Bone marrow (tissue), 2 donors: ENCODE results near the gene NFIC.

Source experiments
- DNase-seq, 2 donors: peaks; one replicate each; lab custom pipeline; 2025; lab: John Stamatoyannopoulos, UW

NFIC gene

DNA sequence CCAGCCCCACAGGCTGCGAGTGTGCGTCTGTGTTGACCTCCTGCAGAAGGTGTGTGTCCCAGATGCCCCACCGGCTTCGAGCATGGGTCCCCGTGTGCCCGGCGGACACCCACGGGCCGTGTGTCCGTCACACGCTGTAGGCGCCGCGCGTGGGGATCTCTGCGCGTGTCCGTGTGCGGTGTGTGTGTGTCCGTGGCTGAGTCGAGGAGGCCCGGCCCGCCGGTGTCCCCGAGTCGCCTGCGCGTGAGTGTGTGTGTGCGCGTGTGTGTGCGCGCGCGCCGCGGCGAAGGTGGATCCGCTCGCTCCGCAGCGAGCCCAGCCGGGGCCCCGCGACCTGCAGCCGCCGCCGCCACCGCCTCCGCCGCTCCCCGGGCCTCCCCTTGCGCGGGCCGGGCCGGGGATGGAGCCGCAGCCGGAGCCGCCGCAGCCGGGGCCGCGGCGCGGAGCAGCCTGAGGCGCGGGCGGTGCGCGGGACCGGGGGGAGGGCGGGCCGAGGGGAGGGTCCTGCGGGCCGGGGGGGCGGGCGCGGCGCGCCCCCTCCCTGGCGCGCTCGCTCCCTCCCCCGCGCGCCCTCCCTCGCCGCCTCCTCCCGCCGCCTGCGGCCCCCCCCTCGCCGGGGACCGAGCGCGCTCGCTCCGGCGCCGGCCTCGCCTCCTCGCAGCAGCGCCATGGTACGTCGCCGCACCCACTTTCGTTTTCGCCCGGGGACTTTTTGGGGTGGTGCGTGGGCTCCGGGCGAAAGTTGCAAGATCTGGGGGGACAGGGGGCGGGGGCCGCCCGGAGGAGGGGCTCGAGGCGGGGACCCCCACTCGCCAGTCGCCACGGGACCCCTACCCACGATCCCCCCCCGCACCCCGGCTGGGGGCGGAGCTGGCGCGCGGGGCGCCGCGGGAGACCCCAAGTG lies 7.1 kb upstream of the NFIC start:
- DNase-seq = peak; percentile 17 to 21

DNA sequence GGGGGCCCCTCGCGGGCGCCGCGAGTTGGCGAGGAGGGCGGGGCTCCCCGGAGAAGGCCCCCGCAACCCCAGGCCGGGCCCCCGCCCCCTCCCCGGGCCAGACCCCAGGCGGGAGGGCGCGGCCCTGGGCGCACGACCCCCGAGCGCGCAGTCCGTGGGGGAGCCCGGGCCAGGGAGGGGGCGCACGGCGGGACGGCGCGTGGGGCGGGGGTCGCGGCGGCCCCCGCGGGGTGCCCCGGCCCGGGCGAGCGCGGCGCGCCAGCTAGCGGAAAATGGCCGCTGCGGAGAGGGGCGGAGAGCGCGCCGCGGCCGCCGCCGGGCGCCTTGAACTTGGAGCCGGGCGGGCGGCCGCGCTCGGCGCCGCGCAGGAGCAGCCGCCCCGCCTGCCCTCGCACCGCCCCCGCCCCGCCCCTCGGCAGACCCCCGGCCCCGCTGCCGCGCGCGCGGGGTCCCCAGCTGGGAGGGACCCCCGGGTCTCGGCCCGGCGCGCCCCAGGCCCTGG lies 6.4 kb upstream of the NFIC start:
- no peak for DNase-seq

DNA sequence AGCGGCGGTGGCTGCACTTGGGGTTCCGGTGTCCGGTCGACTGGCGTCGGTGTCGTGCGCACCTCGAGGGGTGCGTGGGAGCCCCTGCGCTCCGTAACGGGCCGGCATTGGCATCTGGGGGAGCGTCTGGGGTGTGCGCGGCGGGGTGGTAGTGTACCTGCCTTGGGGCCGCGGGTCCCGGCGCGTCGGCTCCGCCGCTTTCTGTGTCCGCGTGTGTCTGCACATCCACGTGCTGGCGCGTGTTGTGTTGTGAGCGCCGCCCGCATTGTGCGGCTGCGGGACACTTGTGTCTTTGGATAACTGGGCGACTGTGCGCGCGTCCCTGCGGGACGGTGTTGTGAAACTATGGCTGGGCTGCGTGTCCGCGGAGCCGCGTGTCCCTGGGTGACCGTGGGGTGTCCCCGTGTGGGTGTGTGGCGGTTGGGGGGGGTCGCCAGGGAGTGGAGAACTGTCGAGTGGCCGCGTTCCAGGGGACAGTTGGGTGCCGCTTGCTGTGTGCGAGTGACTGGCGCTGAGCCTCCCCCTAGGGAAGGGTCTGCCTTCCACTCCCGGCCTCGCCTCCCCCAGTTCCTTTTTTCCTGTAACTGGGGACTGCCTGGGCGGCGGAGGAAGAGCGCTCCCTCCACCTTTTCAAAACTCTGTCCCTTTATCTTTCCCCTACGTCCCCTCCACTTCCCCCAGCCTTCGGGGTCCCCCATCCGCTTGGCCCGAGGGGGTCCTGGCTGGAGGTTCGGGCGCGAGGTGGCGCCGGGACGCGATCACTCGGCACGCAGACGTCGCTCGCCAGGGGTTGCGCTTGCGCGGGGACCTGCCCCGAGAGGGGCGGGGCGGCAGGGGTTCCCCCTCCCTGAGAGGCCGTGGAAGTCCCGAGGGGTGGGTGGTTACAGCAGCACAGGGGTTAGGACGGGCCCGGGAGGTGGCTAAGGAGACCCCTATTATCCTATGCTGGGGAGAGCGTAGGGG lies 5.7 kb upstream of the NFIC start:
- DNase-seq = peak; percentile 21 to 43

DNA sequence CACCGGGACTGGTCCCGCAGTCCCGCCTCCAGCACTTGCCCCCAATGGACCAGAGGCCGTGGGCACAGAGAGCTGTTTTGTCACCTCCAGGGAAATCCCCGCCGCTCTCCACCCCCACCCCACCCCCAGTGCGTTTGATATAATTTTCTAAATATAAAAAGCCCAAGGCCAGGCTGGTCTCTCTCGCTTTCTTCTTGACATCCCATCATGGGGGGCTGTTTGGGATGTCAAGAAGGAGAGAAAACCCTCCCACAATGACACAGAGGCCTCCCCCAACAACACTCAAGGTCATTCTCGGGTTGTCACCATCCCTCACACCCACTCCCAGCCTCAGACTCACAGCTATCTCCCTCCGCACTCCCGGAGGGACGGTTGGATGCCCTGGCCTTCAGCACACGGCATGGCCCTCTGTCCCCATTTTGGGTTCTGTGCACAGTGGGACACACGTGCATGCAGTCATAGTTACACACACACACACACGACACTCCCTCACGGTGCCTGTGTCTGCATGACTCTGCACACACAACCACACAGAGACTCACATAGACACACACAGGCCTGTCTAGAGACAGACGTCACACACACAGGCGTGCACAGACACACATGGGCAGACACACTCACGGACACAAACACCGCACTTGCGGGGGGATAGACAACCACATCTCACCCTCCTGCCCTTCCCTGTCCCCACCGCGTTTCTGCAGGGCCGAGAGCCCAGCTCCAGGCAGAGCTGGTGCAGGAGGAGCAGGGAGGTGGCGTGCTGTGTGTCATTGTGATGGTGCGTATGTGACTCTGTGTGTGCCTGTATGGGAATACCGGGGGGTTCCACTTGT lies 4.8 kb upstream of the NFIC start:
- DNase-seq = no peak

DNA sequence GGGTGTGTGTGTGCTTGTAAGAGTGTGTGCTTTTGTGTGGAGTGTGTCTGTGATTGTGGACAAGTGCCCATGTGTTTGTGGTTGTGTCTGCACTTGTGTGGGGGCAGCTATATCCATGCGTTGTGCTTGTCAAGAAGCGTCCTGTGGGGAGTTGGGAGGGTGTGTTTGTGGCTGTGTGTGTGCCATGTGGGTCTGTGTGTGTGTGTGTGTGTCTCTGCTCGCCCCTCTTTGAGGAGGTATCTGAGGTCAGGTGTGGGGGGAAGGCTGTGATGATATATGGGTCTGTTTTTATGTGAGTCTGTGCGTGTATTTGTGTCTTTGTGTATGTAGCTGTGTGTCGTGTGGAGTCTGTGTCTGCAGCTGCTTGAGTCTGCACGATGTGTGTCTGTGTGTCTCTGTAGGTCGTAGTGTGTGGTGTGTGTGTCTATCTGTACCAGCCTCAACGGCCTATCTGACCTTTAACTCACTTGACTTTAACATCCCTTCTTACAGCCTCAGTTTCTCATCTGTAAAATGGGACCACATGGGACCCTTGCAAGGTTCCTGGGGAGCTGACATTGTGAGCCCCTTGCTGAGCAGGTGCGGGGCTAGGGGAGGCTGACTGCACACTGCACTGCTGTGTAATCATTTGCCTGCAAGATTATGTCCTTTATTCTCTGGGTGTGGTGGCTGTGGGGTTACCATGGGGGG lies 4.0 kb upstream of the NFIC start:
- DNase-seq = no peak

DNA sequence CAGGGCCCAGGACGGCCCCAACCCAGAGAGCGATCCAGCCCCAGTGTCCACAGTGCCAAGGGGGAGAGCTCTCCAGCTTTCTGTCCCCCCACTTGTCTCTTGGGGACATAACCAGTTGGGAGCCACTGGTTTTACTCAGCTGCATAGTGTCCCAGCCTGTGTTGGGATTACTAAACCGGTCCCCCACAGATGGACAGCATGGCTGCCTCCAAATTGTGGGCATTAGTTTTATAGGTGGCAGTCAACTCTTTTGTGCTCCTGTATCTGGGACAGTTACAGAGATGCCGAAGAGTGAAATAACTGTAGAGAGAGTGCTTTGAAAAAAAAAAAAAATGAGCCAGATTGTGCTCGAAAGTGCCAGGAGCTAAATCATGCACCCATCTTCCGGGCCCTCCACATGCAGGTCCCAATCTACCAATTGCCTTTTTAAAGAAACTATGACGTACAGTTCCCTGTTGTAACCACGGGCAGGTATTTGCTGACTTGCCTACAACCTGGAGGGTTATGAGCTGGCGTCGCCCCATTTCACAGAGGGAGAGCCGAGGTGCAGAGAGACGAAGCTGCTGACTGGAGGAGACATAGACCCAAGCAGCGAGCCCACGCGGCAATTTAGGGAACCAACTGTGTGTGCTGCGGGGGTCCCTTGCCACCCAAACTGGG lies 2.4 kb upstream of the NFIC start:
- DNase-seq = no peak

DNA sequence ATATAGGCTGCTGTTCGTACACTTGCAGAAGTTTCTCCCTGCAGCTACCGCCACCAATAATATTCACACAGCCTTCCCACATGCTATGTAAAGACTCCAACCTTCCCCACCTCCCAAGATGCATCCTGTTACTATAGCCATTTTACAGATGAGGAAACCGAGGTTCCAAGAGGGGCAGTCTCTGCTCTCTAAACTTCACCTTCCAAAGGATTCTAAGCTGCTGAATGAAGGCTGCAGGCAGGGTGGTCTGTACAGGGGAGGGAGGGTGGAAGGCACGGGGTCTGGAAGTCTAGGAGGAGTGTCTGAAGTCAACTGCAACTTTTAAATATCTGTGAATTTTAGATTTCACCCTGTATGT lies 1.9 kb upstream of the NFIC start:
- DNase-seq = no peak

DNA sequence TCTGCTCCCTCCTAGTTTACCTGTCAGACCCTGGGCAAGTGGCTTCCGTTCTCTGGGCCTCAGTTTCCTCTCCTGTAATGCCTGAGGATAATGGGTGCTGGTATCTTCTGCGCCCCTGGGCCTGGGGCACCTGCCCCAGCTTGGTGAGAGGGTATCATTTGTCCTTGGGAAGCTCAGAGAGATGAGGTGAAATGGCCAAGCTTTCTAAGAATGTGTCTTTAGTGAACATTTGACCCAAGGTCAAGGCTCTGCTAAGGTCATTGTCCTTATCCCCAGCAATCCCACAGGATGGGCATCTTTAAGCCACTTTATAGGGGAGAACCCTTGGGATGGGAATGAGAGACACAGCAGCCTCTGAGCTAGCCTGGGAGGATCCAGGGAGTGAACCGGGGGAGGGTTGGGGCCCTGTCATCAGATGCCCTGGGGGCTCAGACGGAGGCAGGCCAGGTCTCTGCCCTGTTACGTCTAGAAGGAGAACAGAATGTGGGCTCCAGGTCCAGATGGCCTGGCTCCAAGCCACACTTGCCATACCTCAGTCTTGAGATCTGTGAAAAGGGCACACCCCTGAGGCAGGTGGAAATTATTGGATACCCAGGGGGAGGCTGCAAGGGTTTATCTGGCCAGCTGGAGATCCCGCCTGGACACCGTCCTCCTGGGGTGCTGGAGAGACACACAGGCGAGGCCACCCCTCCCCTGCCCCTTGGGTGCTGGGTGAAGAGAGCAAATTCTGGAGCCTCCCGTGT lies 1.1 kb upstream of the NFIC start:
- peak in 1 of 2 donors; percentile 44 for DNase-seq

DNA sequence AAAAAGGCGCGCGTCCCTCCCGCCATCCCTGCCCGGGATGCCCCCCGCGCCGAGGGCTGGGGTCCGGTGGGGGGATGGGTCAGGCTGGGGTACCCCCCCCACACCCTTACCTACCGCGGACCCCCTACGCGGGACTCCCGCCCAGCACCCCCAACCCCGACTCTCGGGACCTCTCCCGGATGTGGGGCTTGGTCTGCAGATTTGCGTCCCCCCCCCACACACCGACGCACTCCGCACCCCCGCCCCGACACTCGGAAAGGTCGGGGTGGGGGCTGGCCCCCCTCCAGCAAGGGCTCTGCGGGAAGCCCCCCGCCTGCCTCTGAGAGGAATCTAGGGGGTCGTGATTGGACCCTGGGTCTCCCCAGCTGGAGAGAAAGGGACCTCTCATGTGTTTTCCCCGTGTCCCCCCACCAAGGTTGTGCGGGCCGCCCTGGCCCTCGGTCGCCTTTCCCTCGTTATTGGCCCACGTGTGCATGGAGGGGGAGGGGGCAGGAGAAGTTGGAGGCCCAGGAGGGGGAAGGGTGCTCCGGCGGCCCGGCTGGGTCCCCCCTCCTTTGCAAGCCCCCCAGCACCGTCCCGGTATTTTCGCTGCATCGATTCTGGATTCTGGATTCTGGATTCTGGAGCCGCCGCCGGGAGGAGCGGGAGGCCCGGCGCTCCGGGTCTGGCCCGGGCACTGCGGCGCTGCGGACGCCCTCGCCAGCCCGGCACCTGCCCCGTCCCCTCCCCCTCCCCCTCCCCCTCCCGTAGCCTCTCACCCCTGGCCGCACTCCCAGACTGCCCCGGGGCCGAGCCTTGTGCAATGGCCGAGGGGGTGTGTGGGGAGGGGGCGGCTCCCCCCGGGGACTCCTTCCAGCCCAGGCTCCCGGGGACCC lies 607 bp downstream of the NFIC start:
- DNase-seq = no peak

DNA sequence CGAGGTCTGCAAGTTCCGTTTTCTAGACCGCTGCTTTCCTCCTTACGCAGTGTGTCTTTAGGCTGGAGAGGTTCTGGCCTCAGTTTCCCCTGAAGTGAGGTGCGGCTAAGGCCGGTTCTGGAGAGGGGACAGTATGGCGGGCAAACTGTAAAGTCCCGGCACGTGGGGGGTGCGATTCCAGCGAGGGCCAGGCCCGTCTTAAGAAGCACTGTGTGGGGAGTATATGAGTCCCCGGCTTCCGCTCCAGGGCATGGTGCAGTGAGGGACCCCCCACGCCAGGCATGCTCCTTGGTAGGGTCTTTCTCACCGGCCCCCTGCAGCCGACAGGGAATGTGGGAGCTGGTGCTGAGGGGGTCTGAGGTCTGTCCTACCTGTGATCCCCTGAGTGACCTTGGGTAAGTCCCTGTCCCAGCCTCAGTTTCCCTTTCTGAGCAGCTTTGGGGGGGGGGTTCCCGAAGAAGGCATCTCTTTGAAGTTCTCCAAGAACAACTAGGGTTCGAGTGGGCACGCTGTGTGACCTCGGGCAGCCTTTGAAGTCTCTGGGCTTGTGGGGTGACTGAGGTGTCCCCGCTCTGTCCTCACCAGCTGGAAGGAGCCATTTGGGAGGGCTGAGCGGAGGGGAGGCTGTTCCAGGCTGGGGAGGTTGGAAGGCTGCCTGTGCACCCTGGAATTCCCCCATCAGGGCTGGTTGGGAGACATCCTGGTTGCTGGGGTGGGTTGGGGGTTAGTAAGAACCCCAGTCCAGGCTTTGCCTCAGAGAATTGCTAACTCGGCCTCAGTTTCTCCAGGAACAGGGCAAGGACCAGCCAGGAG lies 1.5 kb downstream of the NFIC start:
- DNase-seq = no peak

DNA sequence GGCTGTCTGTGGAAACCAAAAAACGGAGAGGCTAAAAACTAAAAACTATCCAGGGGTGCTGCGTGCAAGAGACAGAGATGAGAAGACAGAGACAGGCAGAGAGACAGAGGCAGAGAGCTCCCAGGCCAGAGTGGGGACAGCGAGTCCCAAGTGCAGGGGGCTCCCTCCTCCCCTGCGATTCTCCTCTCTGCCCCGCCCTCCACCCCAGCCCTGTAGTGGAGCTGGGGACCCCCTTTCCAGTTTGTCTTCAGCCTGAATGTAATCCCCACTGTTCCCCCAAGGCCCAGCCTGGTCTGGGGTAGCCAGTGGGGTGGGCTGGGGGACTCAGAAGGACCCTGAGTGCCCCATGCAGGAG lies 2.0 kb downstream of the NFIC start:
- DNase-seq = no peak

DNA sequence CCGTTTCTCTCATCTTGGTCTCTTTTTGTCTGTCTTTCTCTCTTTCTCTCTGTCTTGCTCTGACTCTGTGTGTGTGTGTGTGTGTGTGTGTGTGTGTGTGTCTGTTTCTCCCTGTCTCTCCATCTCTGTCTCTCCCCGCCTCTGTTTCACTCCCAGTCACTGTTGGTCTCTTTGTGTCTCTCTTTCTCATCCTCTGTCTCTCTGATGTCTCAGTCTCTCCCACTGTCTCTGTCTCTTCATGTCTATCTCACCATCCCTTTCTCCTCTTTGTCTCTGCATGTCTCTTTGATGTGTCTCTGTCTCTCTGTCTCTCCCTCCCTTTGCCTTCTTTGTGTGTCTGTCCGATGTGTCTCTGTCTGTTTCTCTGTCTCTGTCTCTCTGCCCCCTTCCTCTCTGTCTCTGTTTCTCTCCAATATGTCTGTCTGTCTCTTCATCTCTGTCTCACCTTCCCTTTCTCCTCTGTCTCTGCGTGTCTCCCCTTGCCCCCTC lies 2.5 kb downstream of the NFIC start:
- peak in 1 of 2 donors; percentile 5 for DNase-seq

DNA sequence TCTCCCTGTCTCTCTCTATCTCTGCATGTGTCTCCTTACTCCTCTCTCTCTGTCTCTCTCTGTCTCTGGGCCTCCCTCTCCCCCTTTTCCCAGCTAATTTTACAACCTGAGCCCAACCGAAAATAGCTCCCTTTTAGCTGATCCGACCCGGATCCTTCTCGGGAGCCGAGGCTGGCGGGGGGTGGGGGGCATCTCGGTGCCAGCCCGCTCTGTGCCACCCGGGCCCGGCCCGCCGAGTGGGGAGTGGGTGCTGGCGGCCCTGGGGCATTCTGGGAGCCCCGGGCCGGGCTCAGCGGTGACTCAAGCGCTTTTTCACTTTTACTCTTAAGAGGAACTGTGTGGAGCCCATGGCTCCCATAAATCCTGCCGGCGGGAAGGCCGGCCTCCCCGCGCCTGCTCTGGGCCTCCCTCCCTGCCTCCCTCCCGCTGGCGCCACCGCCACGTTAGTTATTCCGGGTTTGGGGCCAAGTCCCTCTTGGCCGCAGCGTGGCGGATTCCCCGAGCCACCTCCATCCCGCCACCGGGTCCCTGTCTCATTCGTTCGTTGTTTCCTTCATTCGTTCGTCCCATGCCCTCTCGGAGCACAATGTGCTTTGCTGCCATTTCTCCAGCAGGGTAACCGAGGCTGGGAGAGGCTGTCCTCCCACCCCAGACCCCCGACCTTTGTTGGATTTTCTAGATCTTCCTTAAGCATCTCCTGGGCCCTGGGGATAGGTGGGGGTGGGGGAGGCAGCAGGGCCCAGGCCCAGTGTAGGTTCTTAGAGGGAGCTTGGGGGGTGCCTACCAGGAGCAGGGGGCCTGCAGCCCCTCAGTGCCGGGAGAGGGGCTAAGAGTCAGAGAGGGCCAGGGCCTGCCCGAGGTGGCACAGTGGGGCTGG lies 3.2 kb downstream of the NFIC start:
- peak in 1 of 2 donors; percentile 41 for DNase-seq

DNA sequence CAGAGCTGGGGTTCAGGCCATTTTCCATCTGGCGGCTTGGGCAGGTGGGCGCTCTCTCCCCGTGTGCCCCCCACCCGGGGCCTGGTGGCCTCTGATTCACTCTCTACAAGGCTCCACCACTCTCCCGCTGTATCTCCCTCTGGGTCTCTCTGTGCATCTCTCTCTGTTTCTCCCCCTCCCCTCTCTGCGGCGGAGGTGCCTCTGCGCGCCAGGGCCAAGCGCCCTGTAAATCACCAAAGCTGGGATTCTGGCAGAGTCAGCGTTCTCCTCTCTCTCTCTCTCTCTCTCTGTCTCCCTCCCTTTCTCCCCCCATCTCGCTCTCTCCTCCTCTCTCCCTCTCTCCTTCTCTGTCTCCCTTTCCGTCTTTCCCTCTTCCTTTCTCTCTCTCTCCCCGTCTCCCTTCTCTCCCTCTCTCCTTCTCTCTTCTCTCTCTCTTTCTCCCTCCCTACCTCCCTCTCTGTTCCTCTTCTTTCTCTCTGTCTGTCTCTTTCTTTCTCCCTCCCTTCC lies 3.9 kb downstream of the NFIC start:
- DNase-seq = no peak

DNA sequence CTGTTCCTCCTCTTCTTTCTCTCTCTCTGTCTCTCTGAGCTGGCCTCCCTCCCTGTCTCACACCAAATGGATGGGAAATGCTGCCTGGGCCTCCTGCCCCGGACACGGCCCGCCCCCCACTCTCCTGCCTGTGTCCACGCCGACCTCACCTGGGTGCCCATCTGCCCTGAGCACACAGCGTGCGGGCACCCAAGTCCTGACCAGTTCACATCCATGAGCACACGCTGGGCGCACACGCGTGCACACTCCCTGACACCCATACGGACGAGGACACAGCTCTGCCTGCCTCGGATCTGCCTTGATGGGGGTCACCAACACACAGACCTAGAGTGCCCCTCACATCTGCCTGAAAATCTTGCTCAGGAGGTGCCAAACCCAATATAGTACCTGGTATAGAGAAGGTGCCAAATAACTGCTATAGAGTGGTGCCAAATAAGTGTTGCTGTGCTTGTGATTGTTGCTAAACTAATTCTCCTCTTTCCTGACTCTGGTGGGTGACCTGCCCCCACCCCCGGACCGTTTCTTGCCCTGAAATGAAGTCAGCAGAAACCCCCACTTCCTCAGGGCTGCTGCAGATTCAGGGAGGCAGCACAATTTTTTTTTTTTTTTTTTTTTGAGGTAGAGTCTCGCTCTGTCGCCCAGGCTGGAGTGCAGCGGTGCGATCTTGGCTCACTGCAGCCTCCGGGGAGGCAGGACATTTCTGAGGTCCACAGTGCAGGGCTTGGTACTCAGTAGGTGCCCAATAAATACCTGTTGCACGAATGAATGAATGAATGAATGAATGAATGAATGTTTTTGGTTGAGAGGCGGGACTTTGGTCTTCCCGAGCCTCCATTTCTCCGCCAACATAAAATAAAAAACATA lies 4.6 kb downstream of the NFIC start:
- no peak for DNase-seq

DNA sequence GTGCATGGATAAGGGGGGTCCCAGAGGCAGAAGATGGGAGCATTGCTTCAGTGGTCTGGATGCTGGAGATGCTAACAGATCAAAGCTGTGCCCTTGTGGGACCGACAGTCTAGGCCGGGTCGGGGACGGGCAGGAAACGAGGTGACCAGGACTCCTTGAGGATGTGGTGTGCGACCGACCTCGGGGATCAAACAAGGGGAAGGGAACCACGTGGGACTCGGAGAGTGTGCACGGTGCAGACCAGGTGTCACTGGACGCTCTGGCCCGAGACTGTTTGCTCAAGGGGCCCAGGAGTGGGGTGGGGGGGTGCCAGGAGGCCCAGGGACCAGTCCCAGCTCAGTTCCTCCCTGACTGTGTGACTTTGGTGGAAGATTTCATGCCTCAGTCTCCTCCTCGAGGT lies 6.0 kb downstream of the NFIC start:
- no peak for DNase-seq
